SU-DHL-6 (cell line): ENCODE measurements around the gene COL23A1.

Source experiments
- H2AFZ ChIP-seq: fragments of 200-600 bp; sonication (generic); 2 replicates; pipeline ENCODE4 v1.6.1; 2014; ENCODE audit warnings: low read depth, mild to moderate bottlenecking, moderate library complexity, mixed read lengths, antibody characterized with exemption, low read length; ENCODE audit not compliant: severe bottlenecking
- H3F3A ChIP-seq: fragments of 200-600 bp; shearing (Covaris generic); 2 replicates; pipeline ENCODE4 v1.6.0; 2016; ENCODE audit warnings: antibody characterized with exemption, mild to moderate bottlenecking; ENCODE audit not compliant: insufficient read depth
- H3K27ac ChIP-seq: fragments of 200-600 bp; sonication (generic); 2 replicates; pipeline ENCODE4 v1.5.1; 2016; ENCODE audit warnings: low read depth, mild to moderate bottlenecking, low read length, moderate library complexity, mixed read lengths
- H3K27me3 ChIP-seq: fragments of 200-600 bp; sonication (generic), shearing (Covaris generic); 2 replicates; pipeline ENCODE4 v1.6.0; 2014; ENCODE audit warnings: mild to moderate bottlenecking, low read length
- H3K36me3 ChIP-seq: fragments of 200-600 bp; sonication (generic); 2 replicates; pipeline ENCODE4 v1.6.1; 2014; ENCODE audit warnings: mild to moderate bottlenecking, low read length, mixed read lengths
- H3K4me2 ChIP-seq: fragments of 300-600, 200-600 bp; shearing (Covaris generic), sonication (generic); 2 replicates; pipeline ENCODE4 v1.6.0; 2014; ENCODE audit warnings: low read length, low read depth, mild to moderate bottlenecking; ENCODE audit not compliant: poor library complexity, severe bottlenecking
- H3K4me3 ChIP-seq: fragments of 200-600 bp; sonication (generic); 2 replicates; pipeline ENCODE4 v1.5.1; 2014; ENCODE audit warnings: antibody characterized with exemption, low read length, mild to moderate bottlenecking, mixed read lengths; ENCODE audit not compliant: insufficient read depth, poor library complexity, severe bottlenecking
- H3K79me2 ChIP-seq: fragments of 200-600 bp; sonication (generic); 2 replicates; pipeline ENCODE4 v1.6.1; 2014; ENCODE audit warnings: mild to moderate bottlenecking, low read length, moderate library complexity; ENCODE audit not compliant: insufficient read depth
- H3K9ac ChIP-seq: fragments of 200-600 bp; sonication (generic); 2 replicates; pipeline ENCODE4 v1.7.0; 2014; ENCODE audit warnings: mild to moderate bottlenecking, low read length
- H3K9me2 ChIP-seq: fragments of 200-600 bp; sonication (generic); replicated peaks from 2 replicates; pipeline ENCODE4 v1.6.1; 2014; ENCODE audit warnings: low read length; ENCODE audit not compliant: insufficient read depth
- H3K9me3 ChIP-seq: fragments of 200-600 bp; sonication (generic); 2 replicates; pipeline ENCODE4 v1.6.1; 2014; ENCODE audit warnings: low read length, mixed read lengths; ENCODE audit not compliant: insufficient read depth
- H4K20me1 ChIP-seq: fragments of 200-600 bp; sonication (generic); 2 replicates; pipeline ENCODE4 v1.6.1; 2014; ENCODE audit warnings: low read depth, mild to moderate bottlenecking, antibody characterized with exemption, low read length, moderate library complexity, mixed read lengths
- EZH2phosphoT487 ChIP-seq: fragments of 200-600 bp; sonication (generic), shearing (Covaris generic); conservative IDR thresholded peaks from 2 replicates; pipeline ENCODE4 v1.6.1; 2018; ENCODE audit warnings: mild to moderate bottlenecking, antibody characterized with exemption, low read length, moderate library complexity, mixed read lengths
- TF ChIP-seq, protein P1 (sequence below): fragments of 200-600 bp; sonication (generic); IDR thresholded peaks from one replicate; pipeline ENCODE4 v1.5.1; 2017; ENCODE audit warnings: antibody characterized with exemption, mild to moderate bottlenecking, low read length, moderate library complexity; ENCODE audit not compliant: insufficient read depth, poor library complexity, severe bottlenecking

COL23A1 gene

DNA sequence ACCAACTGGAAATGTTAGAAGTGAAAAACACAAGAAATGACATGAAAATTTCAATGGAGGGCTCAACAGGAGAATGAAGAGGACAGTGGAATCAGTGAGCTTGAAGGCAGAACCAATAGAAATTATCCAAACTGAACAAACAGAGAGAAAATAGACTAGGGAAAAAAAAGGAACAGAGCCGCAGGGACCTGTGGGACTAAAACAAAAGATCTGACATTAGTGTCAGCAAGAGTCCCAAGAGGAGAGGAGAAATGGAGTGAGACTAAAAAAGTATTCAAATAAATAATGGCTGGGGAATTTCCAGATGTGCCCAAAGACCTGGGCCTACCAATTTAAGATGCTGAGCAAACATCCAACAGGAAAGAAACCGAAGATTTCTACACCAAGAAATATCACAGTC is 182.5 kb downstream of the COL23A1 start:
- no peaks in the 10 kb centered on the region for H3F3A ChIP-seq
- no peak overlapping the region for H2AFZ ChIP-seq
- no peaks in the 10 kb centered on the region for H3K36me3 ChIP-seq
- H3K79me2 ChIP-seq, result no peaks in the 10 kb centered on the region
- H3K9me2 ChIP-seq, result no peaks in the 10 kb centered on the region
- no peak for TF ChIP-seq EZH2phosphoT487
- TF ChIP-seq, protein P1, sequence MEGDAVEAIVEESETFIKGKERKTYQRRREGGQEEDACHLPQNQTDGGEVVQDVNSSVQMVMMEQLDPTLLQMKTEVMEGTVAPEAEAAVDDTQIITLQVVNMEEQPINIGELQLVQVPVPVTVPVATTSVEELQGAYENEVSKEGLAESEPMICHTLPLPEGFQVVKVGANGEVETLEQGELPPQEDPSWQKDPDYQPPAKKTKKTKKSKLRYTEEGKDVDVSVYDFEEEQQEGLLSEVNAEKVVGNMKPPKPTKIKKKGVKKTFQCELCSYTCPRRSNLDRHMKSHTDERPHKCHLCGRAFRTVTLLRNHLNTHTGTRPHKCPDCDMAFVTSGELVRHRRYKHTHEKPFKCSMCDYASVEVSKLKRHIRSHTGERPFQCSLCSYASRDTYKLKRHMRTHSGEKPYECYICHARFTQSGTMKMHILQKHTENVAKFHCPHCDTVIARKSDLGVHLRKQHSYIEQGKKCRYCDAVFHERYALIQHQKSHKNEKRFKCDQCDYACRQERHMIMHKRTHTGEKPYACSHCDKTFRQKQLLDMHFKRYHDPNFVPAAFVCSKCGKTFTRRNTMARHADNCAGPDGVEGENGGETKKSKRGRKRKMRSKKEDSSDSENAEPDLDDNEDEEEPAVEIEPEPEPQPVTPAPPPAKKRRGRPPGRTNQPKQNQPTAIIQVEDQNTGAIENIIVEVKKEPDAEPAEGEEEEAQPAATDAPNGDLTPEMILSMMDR, result no peak
- no peak overlapping the region for H3K9ac ChIP-seq
- no peaks in the 10 kb centered on the region for H3K9me3 ChIP-seq
- no peaks in the 10 kb centered on the region for H4K20me1 ChIP-seq
- H3K27ac ChIP-seq, result no peak overlapping the region
- no peak overlapping the region for H3K4me2 ChIP-seq
- H3K4me3 ChIP-seq, result no peak overlapping the region
- H3K27me3 ChIP-seq, result no peaks in the 10 kb centered on the region

DNA sequence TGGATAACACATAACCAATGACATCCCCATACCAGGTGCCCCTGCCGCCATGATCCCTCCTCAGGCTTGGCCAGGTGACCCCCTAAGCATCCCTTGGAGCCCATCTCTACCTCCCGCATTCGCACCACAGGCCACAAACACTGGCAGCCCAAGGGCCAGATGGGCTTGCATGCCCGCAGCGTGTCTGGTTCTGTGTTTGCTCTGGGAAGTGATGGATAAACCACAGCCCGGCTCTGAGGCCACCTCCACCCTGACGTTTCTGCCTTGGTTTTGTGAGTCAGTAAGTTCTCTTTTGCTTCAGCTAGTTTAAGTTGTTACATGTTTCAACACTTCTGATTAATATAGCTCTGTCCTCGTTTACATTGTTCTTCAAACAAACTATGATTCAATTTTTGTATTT is 185.2 kb downstream of the COL23A1 start:
- H3K9me3 ChIP-seq, result no peaks in the 10 kb centered on the region
- no peaks in the 10 kb centered on the region for H3K79me2 ChIP-seq
- no peak overlapping the region for H2AFZ ChIP-seq
- no peaks in the 10 kb centered on the region for H3K27me3 ChIP-seq
- no peaks in the 10 kb centered on the region for H3K36me3 ChIP-seq
- H3K4me3 ChIP-seq, result no peak overlapping the region
- no peaks in the 10 kb centered on the region for H3K9me2 ChIP-seq
- no peak overlapping the region for H3K9ac ChIP-seq
- TF ChIP-seq, protein P1, result no peak
- no peak for TF ChIP-seq EZH2phosphoT487
- no peaks in the 10 kb centered on the region for H4K20me1 ChIP-seq
- H3F3A ChIP-seq, result no peaks in the 10 kb centered on the region
- H3K27ac ChIP-seq, result no peak overlapping the region
- no peak overlapping the region for H3K4me2 ChIP-seq

DNA sequence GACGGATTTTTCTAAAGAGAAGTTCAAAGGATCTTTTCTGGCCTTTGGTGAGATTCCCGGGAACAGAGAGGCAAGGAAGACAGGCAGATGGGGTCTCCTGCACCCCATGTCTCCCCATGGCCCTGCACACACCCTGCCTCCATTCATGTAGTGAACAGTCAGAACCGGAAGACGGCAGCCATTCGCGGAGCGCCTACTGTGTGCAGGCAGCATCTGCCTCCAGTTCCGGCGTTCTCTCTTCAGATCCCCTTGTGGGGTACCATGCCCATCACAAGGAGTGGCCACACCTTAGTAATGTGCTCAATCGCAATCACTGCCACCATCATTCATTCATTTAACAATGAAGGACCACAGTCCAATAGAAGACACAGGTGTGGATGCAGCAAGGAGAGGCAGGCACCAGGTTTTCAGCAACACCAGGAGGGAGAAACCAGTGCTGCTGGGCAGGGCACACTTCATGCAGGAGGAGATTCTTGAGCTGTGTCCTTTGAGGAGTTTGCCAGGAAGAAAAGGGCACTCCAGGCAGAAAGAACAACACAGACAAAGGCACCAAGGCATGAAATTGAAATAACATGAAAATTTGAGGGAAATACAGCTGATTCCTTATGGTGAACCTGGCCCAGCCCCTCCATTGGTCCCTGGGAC is 186.1 kb downstream of the COL23A1 start:
- Histone ChIP-seq H3K27me3 (no peaks in the 10 kb centered on the region), H4K20me1 (no peaks in the 10 kb centered on the region), H3K4me3 (no peak overlapping the region), H3K27ac (no peak overlapping the region), H3K9me3 (no peaks in the 10 kb centered on the region), H3F3A (no peaks in the 10 kb centered on the region), H3K36me3 (no peaks in the 10 kb centered on the region), H3K79me2 (no peaks in the 10 kb centered on the region), H2AFZ (no peak overlapping the region), H3K9me2 (no peaks in the 10 kb centered on the region), H3K4me2 (no peak overlapping the region), H3K9ac (no peak overlapping the region)
- TF ChIP-seq EZH2phosphoT487, result no peak
- TF ChIP-seq, protein P1, result no peak
